Measurements from ENCODE around the gene BCL2L13. TPM values are rescaled to one million over a fixed set of nuclear protein-coding genes. Genes with fewer than 3 reads are reported as not detected.
"Not testable (repeated sequence)": the region's sequence is repeated elsewhere in the genome, so short reads cannot be mapped to it uniquely, and the experiment has no call there.

The BCL2L13 gene
- total RNA-seq, 1 donor from 2014 or later: 98.4 TPM

GRCh38 chr22:17674152-17674551 is 35.6 kb downstream of the BCL2L13 start:
- intact Hi-C loops (cut with DNase I): no loop called here
- DNase-seq: no peak
- no peak for ATAC-seq (ENCODE audit: poor library complexity)

GRCh38 chr22:17675584-17675983 is 37.0 kb downstream of the BCL2L13 start:
- intact Hi-C loops (cut with DNase I): no loop called here
- no peak for ATAC-seq (ENCODE audit: poor library complexity)
- DNase-seq: no peak

- DNase-seq: no peak
- intact Hi-C loops (cut with DNase I): no loop called here
- no peak for ATAC-seq (ENCODE audit: poor library complexity)
Measured at GRCh38 chr22:17678817-17679385, 40.3 kb downstream of the BCL2L13 start.

- no peak for DNase-seq
- intact Hi-C loops (cut with DNase I): no loop called here
- no peak for ATAC-seq (ENCODE audit: poor library complexity)
Measured at GRCh38 chr22:17684245-17684644, 45.7 kb downstream of the BCL2L13 start.

- DNase-seq (no peak), ATAC-seq (ENCODE audit: poor library complexity) (no peak)
- intact Hi-C loops (cut with DNase I): no loop called here
Measured at GRCh38 chr22:17692841-17693240, 54.3 kb downstream of the BCL2L13 start.

GRCh38 chr22:17694193-17694592 is 55.6 kb downstream of the BCL2L13 start:
- intact Hi-C loops (cut with DNase I): no loop called here
- DNase-seq (no peak), ATAC-seq (ENCODE audit: poor library complexity) (peak; percentile 40)

GRCh38 chr22:17694752-17695151 is 56.2 kb downstream of the BCL2L13 start:
- intact Hi-C loops (cut with DNase I): no loop called here
- DNase-seq: no peak
- no peak for ATAC-seq (ENCODE audit: poor library complexity)

- intact Hi-C loops (cut with DNase I): no loop called here
- no peak for DNase-seq
- ATAC-seq (ENCODE audit: poor library complexity): no peak
Measured at GRCh38 chr22:17695986-17696385, 57.4 kb downstream of the BCL2L13 start.

- intact Hi-C loops (cut with DNase I); ATAC-seq (ENCODE audit: poor library complexity); DNase-seq: not testable (repeated sequence)
Measured at GRCh38 chr22:17697196-17697595, 58.6 kb downstream of the BCL2L13 start.

- intact Hi-C loops (cut with DNase I); DNase-seq; ATAC-seq (ENCODE audit: poor library complexity): not testable (repeated sequence)
Measured at GRCh38 chr22:17698276-17698675, 59.7 kb downstream of the BCL2L13 start.

GRCh38 chr22:17698948-17699347 is 60.4 kb downstream of the BCL2L13 start:
- ATAC-seq (ENCODE audit: poor library complexity) (no peak), DNase-seq (no peak)
- intact Hi-C loops (cut with DNase I): no loop called here

GRCh38 chr22:17699696-17700340 is 61.3 kb downstream of the BCL2L13 start:
- DNase-seq (no peak), ATAC-seq (ENCODE audit: poor library complexity) (no peak)
- intact Hi-C loops (cut with DNase I): no loop called here

GRCh38 chr22:17700778-17701177 is 62.2 kb downstream of the BCL2L13 start:
- no peak for DNase-seq
- intact Hi-C loops (cut with DNase I): no loop called here
- ATAC-seq (ENCODE audit: poor library complexity): no peak

GRCh38 chr22:17703811-17704210 is 65.3 kb downstream of the BCL2L13 start:
- DNase-seq: no peak
- no peak for ATAC-seq (ENCODE audit: poor library complexity)
- intact Hi-C loops (cut with DNase I): no loop called here

- DNase-seq (no peak), ATAC-seq (ENCODE audit: poor library complexity) (no peak)
- intact Hi-C loops (cut with DNase I): no loop called here
Measured at GRCh38 chr22:17705546-17705945, 67.0 kb downstream of the BCL2L13 start.

- ATAC-seq (ENCODE audit: poor library complexity) (peak; percentile 90), DNase-seq (no peak)
- intact Hi-C loops (cut with DNase I): no loop called here
Measured at GRCh38 chr22:17705951-17706900, 67.7 kb downstream of the BCL2L13 start.

GRCh38 chr22:17706947-17707346 is 68.4 kb downstream of the BCL2L13 start:
- no peak for ATAC-seq (ENCODE audit: poor library complexity)
- intact Hi-C loops (cut with DNase I): no loop called here
- no peak for DNase-seq

- no peak for ATAC-seq (ENCODE audit: poor library complexity)
- intact Hi-C loops (cut with DNase I): no loop called here
- DNase-seq: no peak
Measured at GRCh38 chr22:17707526-17707925, 69.0 kb downstream of the BCL2L13 start.

- no peak for ATAC-seq (ENCODE audit: poor library complexity)
Measured at GRCh38 chr22:17710023-17710422, 71.5 kb downstream of the BCL2L13 start.

GRCh38 chr22:17712441-17712840 is 73.9 kb downstream of the BCL2L13 start:
- ATAC-seq (ENCODE audit: poor library complexity): no peak
- intact Hi-C loops (cut with DNase I): no loop called here

More at GRCh38 chr22:17710023-17710422, 71.5 kb downstream of the BCL2L13 start:
- intact Hi-C loops (cut with DNase I): no loop called here
- no peak for DNase-seq

More at GRCh38 chr22:17712441-17712840, 73.9 kb downstream of the BCL2L13 start:
- no peak for DNase-seq

Measured in Right ventricle myocardium superior (tissue), 1 donor.